Measurements from ENCODE around the gene GPHN.

GPHN gene

GRCh38 chr14:66610154-66610563 lies 102.2 kb downstream of the GPHN start:
- ATAC-seq (no peak), DNase-seq (no peak)
- no peaks in the 10 kb centered on the region for H3K27me3 Mint-ChIP-seq
- peak overlapping the region in 1 of 2 donors; percentile 43 for H3K27ac Mint-ChIP-seq
- H3K4me1 Mint-ChIP-seq = no peaks in the 10 kb centered on the region
- H3K9me3 Mint-ChIP-seq = peaks cover 29 to 36% of the 10 kb centered on the region in 2 donors
- H3K4me3 Mint-ChIP-seq = no peak overlapping the region

DNA sequence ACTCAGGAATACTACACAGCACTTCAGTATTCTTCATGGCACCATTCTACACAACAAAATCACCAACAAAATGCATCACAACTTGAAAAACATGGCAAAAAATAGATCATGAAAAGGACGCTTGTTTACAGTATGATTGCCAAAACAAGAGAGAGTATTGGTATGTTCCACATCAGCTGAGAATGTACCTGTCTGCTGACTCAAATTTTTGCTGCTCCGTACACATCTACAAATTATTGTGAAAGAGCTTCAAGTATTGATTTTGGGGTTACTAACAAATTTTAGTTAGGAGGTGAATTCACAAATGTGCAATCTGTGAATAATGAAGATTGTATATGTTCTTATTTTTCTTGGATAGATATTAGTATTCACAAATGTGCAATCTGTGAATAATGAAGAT lies 105.4 kb downstream of the GPHN start:
- Mint-ChIP-seq H3K27me3 (no peaks in the 10 kb centered on the region), H3K4me3 (no peak overlapping the region), H3K9me3 (peaks cover 33 to 42% of the 10 kb centered on the region in 2 donors), H3K27ac (no peak overlapping the region), H3K4me1 (no peaks in the 10 kb centered on the region)
- ATAC-seq = no peak
- DNase-seq = no peak

DNA sequence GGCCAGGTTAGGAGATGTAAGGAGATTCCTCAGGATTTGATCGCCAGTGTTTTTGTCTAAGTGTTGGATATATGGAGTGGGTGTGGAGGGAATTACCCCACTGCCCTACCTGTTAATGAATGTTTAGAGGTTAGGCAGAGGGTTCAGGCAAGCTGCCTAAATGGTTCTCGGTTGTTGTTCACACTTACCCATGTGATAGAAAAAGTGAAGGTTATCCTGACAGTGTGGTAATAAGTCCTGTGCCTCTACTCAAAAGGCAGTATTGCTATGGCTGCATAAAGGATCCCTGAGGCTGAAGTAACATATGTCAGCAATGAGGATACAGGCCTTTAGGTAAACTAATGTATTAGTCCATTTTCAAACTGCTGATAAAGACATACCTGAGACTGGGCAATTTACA lies 112.0 kb downstream of the GPHN start:
- Mint-ChIP-seq H3K27ac (no peak overlapping the region), H3K4me1 (no peaks in the 10 kb centered on the region), H3K4me3 (no peak overlapping the region), H3K27me3 (no peaks in the 10 kb centered on the region), H3K9me3 (peaks cover 11 to 47% of the 10 kb centered on the region in 2 donors)
- DNase-seq (no peak), ATAC-seq (no peak)

DNA sequence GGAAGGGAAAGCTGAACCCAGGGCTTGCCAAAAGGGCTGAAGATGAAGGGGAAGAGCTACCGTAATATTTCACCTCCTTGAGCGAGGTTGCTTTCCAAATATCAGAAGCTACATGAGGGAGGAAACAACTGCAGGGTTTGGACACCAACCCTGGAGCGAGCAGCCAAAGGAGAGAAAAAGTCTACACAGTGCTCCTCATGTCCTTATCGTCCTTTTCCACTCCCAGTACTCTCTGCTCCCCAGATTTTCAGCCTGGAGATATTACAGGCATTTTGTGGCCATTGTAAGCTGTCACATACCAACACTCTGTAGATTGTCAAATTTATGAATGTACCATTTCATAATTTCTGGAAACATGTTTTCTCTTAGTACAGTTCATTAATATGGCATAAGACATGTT lies 115.9 kb downstream of the GPHN start:
- H3K27ac Mint-ChIP-seq = no peak overlapping the region
- H3K4me1 Mint-ChIP-seq = peaks cover 5% of the 10 kb centered on the region
- no peaks in the 10 kb centered on the region for H3K27me3 Mint-ChIP-seq
- no peak for DNase-seq
- no peak overlapping the region for H3K4me3 Mint-ChIP-seq
- peaks cover 0 to 21% of the 10 kb centered on the region in 2 donors for H3K9me3 Mint-ChIP-seq
- ATAC-seq = no peak

- Mint-ChIP-seq H3K4me3 (no peak overlapping the region), H3K27me3 (no peaks in the 10 kb centered on the region), H3K9me3 (peaks cover 0 to 19% of the 10 kb centered on the region in 2 donors), H3K4me1 (peaks cover 5% of the 10 kb centered on the region), H3K27ac (no peak overlapping the region)
- ATAC-seq = peak; percentile 78
- DNase-seq = peak in 1 of 2 donors; percentile 23
These were observed 116.5 kb downstream of the GPHN start for GRCh38 chr14:66624336-66624937.

DNA sequence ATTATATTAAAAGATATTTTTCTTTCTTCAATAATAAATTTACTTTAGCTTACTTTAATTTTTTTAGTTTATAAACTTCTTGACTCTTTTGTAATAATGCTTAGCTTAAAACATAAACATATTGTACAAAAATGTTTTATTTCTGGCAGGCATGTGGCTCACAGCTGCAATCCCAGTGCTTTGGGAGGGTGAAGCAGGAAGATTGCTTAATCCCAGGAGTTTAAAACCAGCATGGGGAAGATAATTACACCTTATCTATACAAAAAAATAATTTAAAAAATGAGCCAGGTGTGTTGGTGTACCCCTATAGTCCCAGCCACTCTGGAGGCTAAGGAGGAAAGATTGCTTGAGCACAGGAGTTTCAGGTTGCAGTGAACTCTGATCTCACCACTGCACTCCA lies 120.7 kb downstream of the GPHN start:
- H3K9me3 Mint-ChIP-seq = no peaks in the 10 kb centered on the region
- H3K4me3 Mint-ChIP-seq = no peak overlapping the region
- no peak for ATAC-seq
- no peak for DNase-seq
- H3K4me1 Mint-ChIP-seq = peaks cover 5% of the 10 kb centered on the region
- no peaks in the 10 kb centered on the region for H3K27me3 Mint-ChIP-seq
- H3K27ac Mint-ChIP-seq = no peak overlapping the region

DNA sequence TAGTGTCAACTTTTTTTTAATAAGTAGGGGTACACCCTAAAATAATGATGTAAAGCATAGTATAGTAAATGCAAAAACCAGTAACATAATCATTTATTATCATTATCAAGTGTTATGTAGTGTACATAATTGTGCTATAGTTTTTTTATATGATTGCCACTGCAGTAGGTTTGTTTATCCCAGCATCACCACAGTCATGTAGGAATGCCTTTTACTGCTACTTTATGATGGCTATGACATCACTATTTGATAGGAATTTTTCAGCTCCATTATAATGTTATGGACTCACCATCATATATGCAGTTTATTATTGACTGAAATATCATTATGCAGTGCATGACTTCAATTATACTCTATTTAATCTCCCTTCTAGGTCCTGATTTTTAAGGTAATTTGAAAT lies 121.6 kb downstream of the GPHN start:
- Mint-ChIP-seq H3K4me1 (peaks cover 5% of the 10 kb centered on the region), H3K4me3 (no peak overlapping the region), H3K9me3 (no peaks in the 10 kb centered on the region), H3K27me3 (no peaks in the 10 kb centered on the region), H3K27ac (no peak overlapping the region)
- DNase-seq (no peak), ATAC-seq (no peak)

DNA sequence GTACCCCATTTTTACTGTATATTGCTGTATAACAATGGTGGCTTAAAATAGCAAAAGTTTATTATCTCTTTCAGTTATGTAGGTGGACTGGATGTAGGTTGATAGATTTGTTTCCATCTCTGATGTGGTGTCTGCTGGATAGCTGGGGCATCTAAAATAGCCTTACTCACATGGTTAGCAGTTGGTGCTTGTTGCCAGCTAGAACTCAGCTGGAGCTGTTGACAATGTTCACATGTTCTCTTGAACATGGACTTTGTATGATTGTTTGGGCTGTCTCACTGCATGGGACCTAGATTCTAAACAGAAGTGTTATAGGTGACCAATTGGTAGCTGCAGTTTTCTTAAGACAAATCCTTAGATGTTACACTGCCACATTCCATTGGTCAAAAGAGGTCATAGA lies 126.9 kb downstream of the GPHN start:
- Mint-ChIP-seq H3K9me3 (no peaks in the 10 kb centered on the region), H3K4me3 (no peak overlapping the region), H3K27me3 (no peaks in the 10 kb centered on the region), H3K4me1 (no peaks in the 10 kb centered on the region), H3K27ac (no peak overlapping the region)
- DNase-seq = no peak
- no peak for ATAC-seq

DNA sequence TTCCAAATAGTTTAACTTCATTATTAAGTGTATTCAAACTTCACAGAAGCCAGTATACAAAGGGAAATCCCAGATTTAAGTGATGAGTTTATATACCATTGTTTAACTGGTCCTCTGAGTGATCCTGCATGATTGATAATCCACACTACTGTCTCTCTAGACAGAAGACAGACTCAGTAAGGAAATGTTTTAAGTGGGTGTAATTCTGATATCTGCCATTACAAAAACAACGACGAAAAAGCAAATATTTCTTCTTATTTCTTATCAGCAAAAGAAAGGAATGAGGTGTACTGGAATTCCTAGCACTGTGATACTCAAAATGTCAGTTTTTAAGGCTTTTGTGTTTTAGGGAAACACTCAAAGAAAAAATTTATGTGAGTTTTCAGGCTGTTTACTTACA lies 127.5 kb downstream of the GPHN start:
- DNase-seq = no peak
- ATAC-seq = no peak
- no peak overlapping the region for H3K27ac Mint-ChIP-seq
- no peak overlapping the region for H3K4me3 Mint-ChIP-seq
- H3K27me3 Mint-ChIP-seq = no peaks in the 10 kb centered on the region
- H3K9me3 Mint-ChIP-seq = no peaks in the 10 kb centered on the region
- no peaks in the 10 kb centered on the region for H3K4me1 Mint-ChIP-seq

DNA sequence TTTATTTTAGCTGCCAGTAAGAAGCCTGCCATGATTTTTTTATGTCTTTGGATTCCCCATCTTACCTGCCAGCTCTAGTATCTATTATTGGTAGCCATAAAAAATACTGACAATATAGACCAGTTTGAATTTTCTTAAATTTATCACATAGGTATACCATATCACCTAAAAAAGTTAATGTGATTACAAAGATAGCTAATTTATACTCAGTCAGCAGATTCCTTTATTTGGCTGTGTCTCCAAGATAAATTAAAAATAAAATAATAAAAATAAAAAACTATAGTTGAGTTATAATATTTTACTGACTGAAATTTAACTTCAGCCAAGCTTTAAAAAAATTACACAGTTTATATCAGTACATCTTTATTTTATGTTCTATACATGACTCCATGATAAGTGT lies 128.3 kb downstream of the GPHN start:
- Mint-ChIP-seq H3K4me3 (no peak overlapping the region), H3K9me3 (no peaks in the 10 kb centered on the region), H3K27me3 (no peaks in the 10 kb centered on the region), H3K27ac (no peak overlapping the region), H3K4me1 (no peaks in the 10 kb centered on the region)
- DNase-seq = no peak
- ATAC-seq = no peak

GRCh38 chr14:66638689-66639088 lies 130.7 kb downstream of the GPHN start:
- ATAC-seq (no peak), DNase-seq (no peak)
- H3K9me3 Mint-ChIP-seq = no peaks in the 10 kb centered on the region
- H3K4me3 Mint-ChIP-seq = no peak overlapping the region
- H3K27me3 Mint-ChIP-seq = no peaks in the 10 kb centered on the region
- H3K4me1 Mint-ChIP-seq = peaks cover 5% of the 10 kb centered on the region
- H3K27ac Mint-ChIP-seq = no peak overlapping the region

- DNase-seq (no peak), ATAC-seq (no peak)
- no peak overlapping the region for H3K27ac Mint-ChIP-seq
- H3K9me3 Mint-ChIP-seq = peaks cover 0 to 3% of the 10 kb centered on the region in 2 donors
- H3K4me3 Mint-ChIP-seq = no peak overlapping the region
- no peaks in the 10 kb centered on the region for H3K27me3 Mint-ChIP-seq
- H3K4me1 Mint-ChIP-seq = peaks cover 5% of the 10 kb centered on the region
These were observed 134.1 kb downstream of the GPHN start for GRCh38 chr14:66641861-66642635.

DNA sequence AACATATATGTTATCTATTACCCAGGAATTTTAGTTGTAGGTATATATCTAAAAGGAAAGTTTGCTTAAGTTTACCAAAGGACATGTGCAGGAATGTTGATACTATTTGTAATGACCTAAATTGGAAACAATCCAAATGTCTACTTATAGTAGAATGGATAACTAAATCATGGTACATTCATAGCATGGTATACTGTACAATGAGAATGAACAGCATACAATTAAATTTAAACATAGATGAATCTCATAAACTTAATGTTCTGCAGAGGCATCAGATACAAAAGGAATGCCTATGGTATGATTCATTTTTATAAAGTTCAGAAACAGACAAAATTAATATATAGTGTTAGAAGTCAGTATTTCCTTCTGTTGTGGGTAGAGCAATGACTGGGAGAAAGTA lies 135.4 kb downstream of the GPHN start:
- H3K4me1 Mint-ChIP-seq = peaks cover 5% of the 10 kb centered on the region
- ATAC-seq = no peak
- H3K27me3 Mint-ChIP-seq = no peaks in the 10 kb centered on the region
- H3K27ac Mint-ChIP-seq = no peak overlapping the region
- H3K9me3 Mint-ChIP-seq = peaks cover 0 to 3% of the 10 kb centered on the region in 2 donors
- H3K4me3 Mint-ChIP-seq = no peak overlapping the region
- no peak for DNase-seq

- peaks cover 0 to 3% of the 10 kb centered on the region in 2 donors for H3K9me3 Mint-ChIP-seq
- ATAC-seq (no peak), DNase-seq (no peak)
- H3K27ac Mint-ChIP-seq = no peak overlapping the region
- no peaks in the 10 kb centered on the region for H3K27me3 Mint-ChIP-seq
- no peak overlapping the region for H3K4me3 Mint-ChIP-seq
- peaks cover 5% of the 10 kb centered on the region for H3K4me1 Mint-ChIP-seq
These were observed 137.8 kb downstream of the GPHN start for GRCh38 chr14:66645716-66646115.

DNA sequence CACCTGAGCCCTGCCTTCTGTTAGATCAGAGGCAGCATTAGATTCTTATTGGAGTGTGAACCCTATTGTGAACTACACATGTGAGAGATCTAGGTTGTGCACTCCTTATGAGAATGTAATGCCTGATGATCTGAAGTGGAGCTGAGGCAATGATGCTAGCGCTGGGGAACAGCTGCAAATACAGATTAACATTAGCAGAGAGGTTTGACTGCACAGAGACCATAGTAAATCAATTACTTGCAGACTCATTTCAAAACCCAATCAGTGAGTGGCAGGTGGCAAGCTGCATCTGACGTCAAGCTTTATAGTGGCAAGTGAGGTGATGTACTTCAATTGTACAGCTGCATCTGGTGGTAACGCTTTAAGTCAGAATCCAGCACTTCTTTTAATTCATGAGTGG lies 141.6 kb downstream of the GPHN start:
- Mint-ChIP-seq H3K27ac (no peak overlapping the region), H3K27me3 (no peaks in the 10 kb centered on the region), H3K9me3 (peaks cover 0 to 7% of the 10 kb centered on the region in 2 donors), H3K4me1 (no peaks in the 10 kb centered on the region), H3K4me3 (no peak overlapping the region)
- DNase-seq (peak in 1 of 2 donors; percentile 17), ATAC-seq (peak; percentile 80)

DNA sequence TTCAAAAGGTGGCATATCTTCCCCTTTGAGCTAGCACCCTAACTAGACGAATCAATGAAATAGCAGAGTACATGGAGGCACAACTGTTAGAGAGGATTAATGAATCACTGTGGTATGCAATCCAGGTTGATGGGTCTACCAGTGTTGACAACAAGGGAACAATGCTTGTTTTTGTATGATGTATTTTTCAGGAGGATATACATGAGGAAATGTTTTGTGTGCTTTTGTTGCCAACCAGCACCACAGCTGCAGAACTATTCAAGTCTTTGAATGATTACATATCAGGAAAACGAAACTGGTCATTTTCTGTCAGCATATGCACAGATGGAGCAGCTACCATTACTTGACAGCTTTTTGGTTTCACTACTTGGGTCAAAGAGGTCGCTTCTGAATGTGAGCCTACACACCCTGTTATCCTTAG lies 142.6 kb downstream of the GPHN start:
- no peaks in the 10 kb centered on the region for H3K27me3 Mint-ChIP-seq
- H3K4me1 Mint-ChIP-seq = no peaks in the 10 kb centered on the region
- H3K4me3 Mint-ChIP-seq = no peak overlapping the region
- DNase-seq = no peak
- peak; percentile 62 for ATAC-seq
- H3K9me3 Mint-ChIP-seq = peaks cover 0 to 8% of the 10 kb centered on the region in 2 donors
- peak overlapping the region in 1 of 2 donors; percentile 16 for H3K27ac Mint-ChIP-seq

All from stimulated activated naive CD8-positive, alpha-beta T cell treated with anti-CD3 and anti-CD28 coated beads, Interleukin-15, amount 100 ng/mL, for 72 hours (primary cell).